Suprapubic skin (tissue), 4 donors: ENCODE measurements around the gene SMYD3. TPM values are rescaled to one million over a fixed set of nuclear protein-coding genes. Genes with fewer than 3 reads are reported as not detected.

ENCODE experiments used
- DNase-seq, 2 donors: peaks; one replicate each; pipeline ENCODE4 v3.0.0-alpha.2; 2019; ENCODE audit warnings: low spot score in 2 of 2
- H3K27ac ChIP-seq: fragments of 200-600 bp; sonication (generic); one replicate; pipeline ENCODE4 v1.5.1; 2019
- H3K27me3 ChIP-seq: fragments of 200-600 bp; sonication (generic); one replicate; pipeline ENCODE4 v1.5.1; 2019
- H3K36me3 ChIP-seq: fragments of 200-600 bp; sonication (generic); one replicate; pipeline ENCODE4 v1.5.1; 2019
- H3K4me1 ChIP-seq: fragments of 200-600 bp; sonication (generic); one replicate; pipeline ENCODE4 v1.5.1; 2019
- H3K4me3 ChIP-seq: fragments of 200-600 bp; sonication (generic); one replicate; pipeline ENCODE4 v1.5.1; 2019; ENCODE audit warnings: mild to moderate bottlenecking
- H3K9me3 ChIP-seq: fragments of 200-600 bp; sonication (generic); one replicate; pipeline ENCODE4 v1.5.1; 2019
- CTCF ChIP-seq, 2 donors: fragments of 200-600 bp in 1 of 2; fragments of 450-650 bp in 1 of 2; sonication (generic) in 1 of 2; IDR thresholded peaks; one replicate each; pipeline ENCODE4 v1.5.1; 2016 to 2019; ENCODE audit warnings: antibody characterized with exemption in 2 of 2, mild to moderate bottlenecking in 1 of 2, moderate library complexity in 1 of 2
- EP300 ChIP-seq: sonication (generic); formaldehyde crosslinking; IDR thresholded peaks from one replicate; pipeline ENCODE4 v1.6.1; 2017; ENCODE audit warnings: antibody characterized with exemption
- POLR2A ChIP-seq, 2 donors: fragments of 450-650 bp; IDR thresholded peaks; one replicate each; pipeline ENCODE4 v1.6.1; 2017; ENCODE audit warnings: antibody characterized with exemption in 2 of 2, mild to moderate bottlenecking in 2 of 2, moderate library complexity in 2 of 2
- POLR2AphosphoS5 ChIP-seq, 3 donors: sonication (generic); formaldehyde crosslinking; IDR thresholded peaks; one replicate each; pipeline ENCODE4 v1.6.1; 2017; ENCODE audit warnings: antibody characterized with exemption in 3 of 3
- WGBS: methylation state at CpG from one replicate; pipeline ENCODE4 v1.1.5; 2018; 5-methylcytosine and 5-hydroxymethylcytosine counted together
- total RNA-seq, 4 donors: library from RNA; depleted of rRNA; stranded (reverse); fragments of >200 nt; gene quantifications; one replicate each; pipeline ENCODE4 v1.1.0, GENCODE V29; 2016

The SMYD3 gene
- total RNA-seq, 4 donors from 2014 or later = 14.5 to 33.6 (median 18.9) TPM

GRCh38 chr1:245901565-245901964 is 605.5 kb downstream of the SMYD3 start:
- DNase-seq = no peak
- Histone ChIP-seq H3K4me1 (no peaks in the 10 kb centered on the region), H3K27me3 (no peaks in the 10 kb centered on the region), H3K9me3 (no peaks in the 10 kb centered on the region), H3K36me3 (no peaks in the 10 kb centered on the region), H3K27ac (no peak overlapping the region), H3K4me3 (no peak overlapping the region)
- WGBS = 56% methylated on average over 1 of the region's 1 CpG
- no peak for TF ChIP-seq EP300
- no peak for TF ChIP-seq CTCF (IDR thresholded peaks at IDR 0.05)
- TF ChIP-seq POLR2A (IDR thresholded peaks at IDR 0.05) = no peak

- Histone ChIP-seq H3K27me3 (no peaks in the 10 kb centered on the region), H3K4me1 (no peaks in the 10 kb centered on the region), H3K9me3 (no peaks in the 10 kb centered on the region), H3K4me3 (no peak overlapping the region), H3K36me3 (no peaks in the 10 kb centered on the region), H3K27ac (no peak overlapping the region)
- DNase-seq = no peak
- TF ChIP-seq EP300 (no peak), POLR2AphosphoS5 (IDR thresholded peaks at IDR 0.05) (no peak), POLR2A (IDR thresholded peaks at IDR 0.05) (no peak)
- 97% methylated on average over 2 of the region's 2 CpGs for WGBS
These were observed 606.0 kb downstream of the SMYD3 start for GRCh38 chr1:245901037-245901436.

- no peaks in the 10 kb centered on the region for H3K4me1 ChIP-seq
- no peaks in the 10 kb centered on the region for H3K36me3 ChIP-seq
- H3K27ac ChIP-seq = no peak overlapping the region
- TF ChIP-seq EP300 = no peak
- TF ChIP-seq CTCF (IDR thresholded peaks at IDR 0.05) = no peak
- no peak for TF ChIP-seq POLR2AphosphoS5 (IDR thresholded peaks at IDR 0.05)
- no peak for TF ChIP-seq POLR2A (IDR thresholded peaks at IDR 0.05)
- H3K9me3 ChIP-seq = no peaks in the 10 kb centered on the region
- WGBS = 78% methylated on average over 2 of the region's 2 CpGs
- H3K4me3 ChIP-seq = no peak overlapping the region
- no peak for DNase-seq
- H3K27me3 ChIP-seq = no peaks in the 10 kb centered on the region
These were observed 608.5 kb downstream of the SMYD3 start for GRCh38 chr1:245898581-245898980.

GRCh38 chr1:245896258-245896657 is 610.8 kb downstream of the SMYD3 start:
- 81% methylated on average over 3 of the region's 3 CpGs for WGBS
- no peak overlapping the region for H3K4me3 ChIP-seq
- no peaks in the 10 kb centered on the region for H3K27me3 ChIP-seq
- TF ChIP-seq CTCF (IDR thresholded peaks at IDR 0.05) = no peak
- TF ChIP-seq POLR2AphosphoS5 (IDR thresholded peaks at IDR 0.05) = no peak
- no peak for TF ChIP-seq POLR2A (IDR thresholded peaks at IDR 0.05)
- no peak for TF ChIP-seq EP300
- no peak for DNase-seq
- H3K4me1 ChIP-seq = no peaks in the 10 kb centered on the region
- no peaks in the 10 kb centered on the region for H3K36me3 ChIP-seq
- H3K9me3 ChIP-seq = no peaks in the 10 kb centered on the region
- H3K27ac ChIP-seq = no peak overlapping the region

GRCh38 chr1:245895455-245895959 is 611.6 kb downstream of the SMYD3 start:
- H3K27me3 ChIP-seq = no peaks in the 10 kb centered on the region
- no peak overlapping the region for H3K27ac ChIP-seq
- no peaks in the 10 kb centered on the region for H3K4me1 ChIP-seq
- H3K4me3 ChIP-seq = no peak overlapping the region
- no peak for TF ChIP-seq POLR2A (IDR thresholded peaks at IDR 0.05)
- TF ChIP-seq POLR2AphosphoS5 (IDR thresholded peaks at IDR 0.05) = no peak
- no peak for TF ChIP-seq CTCF (IDR thresholded peaks at IDR 0.05)
- no peak for TF ChIP-seq EP300
- DNase-seq = no peak
- H3K36me3 ChIP-seq = no peaks in the 10 kb centered on the region
- WGBS = 89% methylated on average over 5 of the region's 5 CpGs
- H3K9me3 ChIP-seq = no peaks in the 10 kb centered on the region

GRCh38 chr1:245894843-245895242 is 612.2 kb downstream of the SMYD3 start:
- 69% methylated on average over 7 of the region's 7 CpGs for WGBS
- no peak overlapping the region for H3K27ac ChIP-seq
- no peak overlapping the region for H3K4me3 ChIP-seq
- TF ChIP-seq POLR2A (IDR thresholded peaks at IDR 0.05) (no peak), EP300 (no peak), CTCF (IDR thresholded peaks at IDR 0.05) (no peak), POLR2AphosphoS5 (IDR thresholded peaks at IDR 0.05) (no peak)
- H3K27me3 ChIP-seq = no peaks in the 10 kb centered on the region
- no peaks in the 10 kb centered on the region for H3K9me3 ChIP-seq
- no peaks in the 10 kb centered on the region for H3K4me1 ChIP-seq
- DNase-seq = no peak
- no peaks in the 10 kb centered on the region for H3K36me3 ChIP-seq
